NT2/D1 (cell line): ENCODE data around the gene C1GALT1.

Experiments used
- SUZ12 ChIP-seq: IDR thresholded peaks from 2 replicates; pipeline ENCODE4 v1.6.1; 2011; ENCODE audit not compliant: insufficient read length, insufficient read depth; ENCODE audit errors: extremely low read depth
- YY1 ChIP-seq: IDR thresholded peaks from 2 replicates; pipeline ENCODE4 v1.6.1; 2011; ENCODE audit not compliant: insufficient read length, insufficient read depth

- no peak for TF ChIP-seq YY1
- no peak for TF ChIP-seq SUZ12
Measured at GRCh38 chr7:7183061-7183837, 905 bp downstream of the C1GALT1 start.
